ENCODE results near the gene EPB42.

DNA sequence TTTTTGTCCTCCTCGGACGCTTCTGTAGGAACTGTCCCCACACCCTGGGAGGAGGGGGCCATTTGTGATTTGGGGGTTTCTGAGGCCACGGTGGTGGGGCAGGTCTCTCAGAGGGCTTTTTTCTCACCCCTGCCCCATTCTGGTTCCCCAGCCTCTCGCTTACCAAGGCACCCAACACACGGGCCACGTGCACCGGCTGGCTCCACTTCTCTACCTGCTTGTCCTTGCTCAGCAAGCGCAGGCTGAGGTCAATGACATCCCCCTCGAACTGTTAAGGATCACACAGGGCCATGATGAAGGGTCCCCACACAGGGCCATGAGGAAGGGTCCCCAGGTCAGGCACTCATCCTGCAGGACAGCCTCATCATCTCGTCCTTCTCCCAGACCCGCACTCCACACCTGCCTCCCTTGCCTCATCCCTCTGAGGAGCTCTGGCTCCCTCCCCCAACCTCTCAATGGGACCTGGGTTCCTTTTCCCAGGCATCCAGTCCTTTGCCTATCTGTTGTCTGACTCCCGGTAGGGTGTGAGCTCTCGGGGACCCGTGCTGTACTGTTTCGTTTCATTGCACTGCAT lies 10.6 kb downstream of the EPB42 start:
- no peak for TF ChIP-seq HOXD13 (CRISPR knock-in tag; IDR thresholded peaks at IDR 0.05; ENCODE audit: borderline replicate concordance)
- TF ChIP-seq TCF7L2 (IDR thresholded peaks at IDR 0.05; ENCODE audit: borderline replicate concordance, low read depth, low read length): no peak
- TF ChIP-seq ZNF670 (tag by site-specific recombination; IDR thresholded peaks at IDR 0.05; ENCODE audit: low read depth): no peak
- TF ChIP-seq, protein P1, sequence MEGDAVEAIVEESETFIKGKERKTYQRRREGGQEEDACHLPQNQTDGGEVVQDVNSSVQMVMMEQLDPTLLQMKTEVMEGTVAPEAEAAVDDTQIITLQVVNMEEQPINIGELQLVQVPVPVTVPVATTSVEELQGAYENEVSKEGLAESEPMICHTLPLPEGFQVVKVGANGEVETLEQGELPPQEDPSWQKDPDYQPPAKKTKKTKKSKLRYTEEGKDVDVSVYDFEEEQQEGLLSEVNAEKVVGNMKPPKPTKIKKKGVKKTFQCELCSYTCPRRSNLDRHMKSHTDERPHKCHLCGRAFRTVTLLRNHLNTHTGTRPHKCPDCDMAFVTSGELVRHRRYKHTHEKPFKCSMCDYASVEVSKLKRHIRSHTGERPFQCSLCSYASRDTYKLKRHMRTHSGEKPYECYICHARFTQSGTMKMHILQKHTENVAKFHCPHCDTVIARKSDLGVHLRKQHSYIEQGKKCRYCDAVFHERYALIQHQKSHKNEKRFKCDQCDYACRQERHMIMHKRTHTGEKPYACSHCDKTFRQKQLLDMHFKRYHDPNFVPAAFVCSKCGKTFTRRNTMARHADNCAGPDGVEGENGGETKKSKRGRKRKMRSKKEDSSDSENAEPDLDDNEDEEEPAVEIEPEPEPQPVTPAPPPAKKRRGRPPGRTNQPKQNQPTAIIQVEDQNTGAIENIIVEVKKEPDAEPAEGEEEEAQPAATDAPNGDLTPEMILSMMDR (tag by site-specific recombination; IDR thresholded peaks at IDR 0.05): no peak
- TF ChIP-seq ZBTB1 (tag by site-specific recombination; IDR thresholded peaks at IDR 0.05): no peak
- no peak for TF ChIP-seq SALL2 (tag by site-specific recombination; IDR thresholded peaks at IDR 0.05; ENCODE audit: borderline replicate concordance)
- TF ChIP-seq PBX3 (CRISPR knock-in tag; IDR thresholded peaks at IDR 0.05): no peak
- TF ChIP-seq, protein P2, sequence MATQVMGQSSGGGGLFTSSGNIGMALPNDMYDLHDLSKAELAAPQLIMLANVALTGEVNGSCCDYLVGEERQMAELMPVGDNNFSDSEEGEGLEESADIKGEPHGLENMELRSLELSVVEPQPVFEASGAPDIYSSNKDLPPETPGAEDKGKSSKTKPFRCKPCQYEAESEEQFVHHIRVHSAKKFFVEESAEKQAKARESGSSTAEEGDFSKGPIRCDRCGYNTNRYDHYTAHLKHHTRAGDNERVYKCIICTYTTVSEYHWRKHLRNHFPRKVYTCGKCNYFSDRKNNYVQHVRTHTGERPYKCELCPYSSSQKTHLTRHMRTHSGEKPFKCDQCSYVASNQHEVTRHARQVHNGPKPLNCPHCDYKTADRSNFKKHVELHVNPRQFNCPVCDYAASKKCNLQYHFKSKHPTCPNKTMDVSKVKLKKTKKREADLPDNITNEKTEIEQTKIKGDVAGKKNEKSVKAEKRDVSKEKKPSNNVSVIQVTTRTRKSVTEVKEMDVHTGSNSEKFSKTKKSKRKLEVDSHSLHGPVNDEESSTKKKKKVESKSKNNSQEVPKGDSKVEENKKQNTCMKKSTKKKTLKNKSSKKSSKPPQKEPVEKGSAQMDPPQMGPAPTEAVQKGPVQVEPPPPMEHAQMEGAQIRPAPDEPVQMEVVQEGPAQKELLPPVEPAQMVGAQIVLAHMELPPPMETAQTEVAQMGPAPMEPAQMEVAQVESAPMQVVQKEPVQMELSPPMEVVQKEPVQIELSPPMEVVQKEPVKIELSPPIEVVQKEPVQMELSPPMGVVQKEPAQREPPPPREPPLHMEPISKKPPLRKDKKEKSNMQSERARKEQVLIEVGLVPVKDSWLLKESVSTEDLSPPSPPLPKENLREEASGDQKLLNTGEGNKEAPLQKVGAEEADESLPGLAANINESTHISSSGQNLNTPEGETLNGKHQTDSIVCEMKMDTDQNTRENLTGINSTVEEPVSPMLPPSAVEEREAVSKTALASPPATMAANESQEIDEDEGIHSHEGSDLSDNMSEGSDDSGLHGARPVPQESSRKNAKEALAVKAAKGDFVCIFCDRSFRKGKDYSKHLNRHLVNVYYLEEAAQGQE (tag by site-specific recombination; IDR thresholded peaks at IDR 0.05): no peak
- no peak for TF ChIP-seq ZNF274 (IDR thresholded peaks at IDR 0.05; ENCODE audit: low read length)
- no peak for TF ChIP-seq ZNF274 (tag by site-specific recombination; IDR thresholded peaks at IDR 0.05; ENCODE audit: borderline replicate concordance)
- no peak for TF ChIP-seq ZNF146 (tag by site-specific recombination; IDR thresholded peaks at IDR 0.05)
